ENCODE results near the gene KIF13A. TPM values are rescaled to one million over a fixed set of nuclear protein-coding genes. Genes with fewer than 3 reads are reported as not detected.

KIF13A gene
- total and polyA plus RNA-seq, 2 experiments from 2014 or later, result 8.4 to 28.2 TPM

GRCh38 chr6:17945111-17945510, 42.3 kb downstream of the KIF13A start:
- Histone ChIP-seq H2AFZ (no peak overlapping the region), H3K36me3 (ENCODE audit: insufficient read depth) (no peaks in the 10 kb centered on the region), H3K4me2 (no peak overlapping the region), H4K20me1 (replicated peaks; ENCODE audit: insufficient read depth) (no peaks in the 10 kb centered on the region), H3K4me3 (no peak overlapping the region), H3K27me3 (ENCODE audit: insufficient read depth) (no peaks in the 10 kb centered on the region), H3K79me2 (replicated peaks; ENCODE audit: insufficient read depth) (peaks cover 84% of the 10 kb centered on the region), H3K4me1 (ENCODE audit: insufficient read depth) (peaks cover 18% of the 10 kb centered on the region), H3K27ac (ENCODE audit: low read depth) (no peak overlapping the region), H3F3A (replicated peaks; ENCODE audit: low read depth) (peaks cover 6% of the 10 kb centered on the region; the same call in 1 of the 2 replicates), H3K9me2 (ENCODE audit: insufficient read depth) (no peaks in the 10 kb centered on the region)
- H3K4me1 Mint-ChIP-seq, result peaks cover 25% of the 10 kb centered on the region
- no peaks in the 10 kb centered on the region for H3K9me3 Mint-ChIP-seq
- no peaks in the 10 kb centered on the region for H3K27me3 Mint-ChIP-seq (ENCODE audit: insufficient read depth, low read depth, poor library complexity)
- DNase-seq (ENCODE audit: low spot score) (no peak), ATAC-seq (no peak)
- no peak overlapping the region for H3K4me3 Mint-ChIP-seq
- TF ChIP-seq ZNF114 (CRISPR knock-in tag; IDR thresholded peaks at IDR 0.05) (no peak), CTCF (conservative IDR thresholded peaks at IDR 0.05; ENCODE audit: low read depth in 2 of 2) (no peak), CREB1 (CRISPR knock-in tag; IDR thresholded peaks at IDR 0.05; ENCODE audit: low read depth) (no peak), NANOG (IDR thresholded peaks at IDR 0.05; ENCODE audit: borderline replicate concordance) (no peak), JUNB (IDR thresholded peaks at IDR 0.05; ENCODE audit: unreplicated experiment) (no peak), ETS1 (IDR thresholded peaks at IDR 0.05) (no peak), REST (IDR thresholded peaks at IDR 0.05; ENCODE audit: unreplicated experiment) (no peak), POLR2AphosphoS5 (IDR thresholded peaks at IDR 0.05; ENCODE audit: low read depth) (no peak), STAT1 (IDR thresholded peaks at IDR 0.05; ENCODE audit: unreplicated experiment) (no peak), ZNF331 (CRISPR knock-in tag; IDR thresholded peaks at IDR 0.05; ENCODE audit: low read depth) (no peak), EZH2 (IDR thresholded peaks at IDR 0.05; ENCODE audit: low read depth, unreplicated experiment) (no peak), ZNF462 (CRISPR knock-in tag; IDR thresholded peaks at IDR 0.05) (no peak), EZH2phosphoT487 (IDR thresholded peaks at IDR 0.05; ENCODE audit: unreplicated experiment) (no peak)
- H3K27ac Mint-ChIP-seq, result no peak overlapping the region
- no peaks in the 10 kb centered on the region for H3K36me3 Mint-ChIP-seq (ENCODE audit: low read depth)

All from GM23338 (cell line).